Esophagus muscularis mucosa (tissue), 3 donors: ENCODE measurements around the gene WASF3.

Experiments used
- POLR2A ChIP-seq: fragments of 450-650 bp; IDR thresholded peaks from one replicate; pipeline ENCODE4 v1.6.1; 2017; ENCODE audit warnings: antibody characterized with exemption, moderate library complexity, mild to moderate bottlenecking, low read depth
- TF ChIP-seq, protein P1 (sequence below), 3 experiments: fragments of 200-600 bp in 2 of 3; fragments of 450-650 bp in 1 of 3; sonication (generic) in 2 of 3; IDR thresholded peaks; one replicate each; pipeline ENCODE4 v1.5.1; 2017 to 2019; ENCODE audit warnings: antibody characterized with exemption in 3 of 3, mild to moderate bottlenecking in 2 of 3, moderate library complexity in 1 of 3

DNA sequence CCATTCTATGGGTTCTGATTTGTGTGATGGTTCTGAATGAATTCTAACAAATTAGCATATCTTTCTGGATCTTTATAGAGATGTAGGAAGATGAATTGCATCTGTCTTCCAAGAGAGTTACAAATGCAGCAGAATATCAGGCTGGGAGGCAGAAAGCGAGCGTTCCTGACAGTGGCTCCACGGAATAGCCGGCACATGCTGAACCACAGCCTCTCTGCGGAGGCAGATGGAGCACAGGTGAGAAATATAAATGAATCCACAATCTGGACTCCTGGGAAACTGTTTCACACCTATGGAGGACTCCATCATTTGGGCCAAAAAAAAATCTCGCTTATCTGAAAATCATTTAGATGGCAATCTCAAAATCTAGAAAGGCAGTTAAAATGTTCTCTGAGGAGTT, 34.5 kb upstream of the WASF3 start:
- TF ChIP-seq POLR2A = no peak
- TF ChIP-seq, protein P1, sequence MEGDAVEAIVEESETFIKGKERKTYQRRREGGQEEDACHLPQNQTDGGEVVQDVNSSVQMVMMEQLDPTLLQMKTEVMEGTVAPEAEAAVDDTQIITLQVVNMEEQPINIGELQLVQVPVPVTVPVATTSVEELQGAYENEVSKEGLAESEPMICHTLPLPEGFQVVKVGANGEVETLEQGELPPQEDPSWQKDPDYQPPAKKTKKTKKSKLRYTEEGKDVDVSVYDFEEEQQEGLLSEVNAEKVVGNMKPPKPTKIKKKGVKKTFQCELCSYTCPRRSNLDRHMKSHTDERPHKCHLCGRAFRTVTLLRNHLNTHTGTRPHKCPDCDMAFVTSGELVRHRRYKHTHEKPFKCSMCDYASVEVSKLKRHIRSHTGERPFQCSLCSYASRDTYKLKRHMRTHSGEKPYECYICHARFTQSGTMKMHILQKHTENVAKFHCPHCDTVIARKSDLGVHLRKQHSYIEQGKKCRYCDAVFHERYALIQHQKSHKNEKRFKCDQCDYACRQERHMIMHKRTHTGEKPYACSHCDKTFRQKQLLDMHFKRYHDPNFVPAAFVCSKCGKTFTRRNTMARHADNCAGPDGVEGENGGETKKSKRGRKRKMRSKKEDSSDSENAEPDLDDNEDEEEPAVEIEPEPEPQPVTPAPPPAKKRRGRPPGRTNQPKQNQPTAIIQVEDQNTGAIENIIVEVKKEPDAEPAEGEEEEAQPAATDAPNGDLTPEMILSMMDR (IDR thresholded peaks at IDR 0.05) = no peak
